GM12892 (cell line): ENCODE measurements around the gene FNDC7.

Source experiments
- POLR2A ChIP-seq: IDR thresholded peaks from 2 replicates; pipeline ENCODE4 v1.6.1; 2011; ENCODE audit warnings: low read depth, low read length, control low read depth
- POLR2AphosphoS5 ChIP-seq: IDR thresholded peaks from 2 replicates; pipeline ENCODE4 v1.6.1; 2011; ENCODE audit warnings: low read depth, low read length, control low read depth

- no peak for TF ChIP-seq POLR2A
- no peak for TF ChIP-seq POLR2AphosphoS5
Measured at GRCh38 chr1:108750476-108751181, 37.9 kb downstream of the FNDC7 start.
